Heart left ventricle (tissue), 16 donors: Measurements from ENCODE around the gene CAPN11. TPM values are rescaled to one million over a fixed set of nuclear protein-coding genes. Genes with fewer than 3 reads are reported as not detected.

Experiments used
- ATAC-seq, 4 donors: fragments of 200-7000 bp; cut with Tn5 transposase; one replicate each; pipeline ENCODE4 v1.9.1; 2020 to 2022; ENCODE audit warnings: moderate library complexity in 4 of 4, mild to moderate bottlenecking in 3 of 4, moderate number of reproducible peaks in 1 of 4
- DNase-seq, 5 donors: peaks; one replicate each; pipeline ENCODE4 v3.0.0-alpha.2; 2020
- H3K27ac ChIP-seq, 12 donors: fragments of 200-600 bp; sonication (generic) in 4 of 12; one replicate each; pipeline versions ENCODE4 v1.5.0 to v1.8.0; 2016 to 2022; ENCODE audit warnings: mild to moderate bottlenecking in 2 of 12
- H3K27me3 ChIP-seq, 9 donors: fragments of 200-600 bp; sonication (generic) in 2 of 9; one replicate each; pipeline versions ENCODE4 v1.5.1 to v1.8.0; 2016 to 2022; ENCODE audit warnings: mild to moderate bottlenecking in 3 of 9
- H3K36me3 ChIP-seq, 9 donors: fragments of 200-600 bp; sonication (generic) in 2 of 9; one replicate each; pipeline versions ENCODE4 v1.5.0 to v1.8.0; 2018 to 2022; ENCODE audit warnings: mild to moderate bottlenecking in 2 of 9
- H3K4me1 ChIP-seq, 12 donors: fragments of 200-600 bp; sonication (generic) in 4 of 12; one replicate each; pipeline versions ENCODE4 v1.5.0 to v1.8.0; 2016 to 2022; ENCODE audit warnings: mild to moderate bottlenecking in 3 of 12
- H3K4me3 ChIP-seq, 12 donors: fragments of 200-600 bp; sonication (generic) in 4 of 12; one replicate each; pipeline versions ENCODE4 v1.5.0 to v1.8.0; 2017 to 2022; ENCODE audit warnings: mild to moderate bottlenecking in 9 of 12, moderate library complexity in 4 of 12
- H3K9me3 ChIP-seq, 12 donors: fragments of 200-600 bp; sonication (generic) in 4 of 12; one replicate each; pipeline versions ENCODE4 v1.5.0 to v1.8.0; 2016 to 2022; ENCODE audit warnings: mild to moderate bottlenecking in 1 of 12
- POLR2A ChIP-seq, 2 donors: fragments of 450-650 bp; IDR thresholded peaks; one replicate each; pipeline ENCODE4 v1.6.1; 2017; ENCODE audit warnings: antibody characterized with exemption in 2 of 2, mild to moderate bottlenecking in 2 of 2, moderate library complexity in 2 of 2
- WGBS, 4 donors: extraction: QIAGEN DNeasy Blood & Tissue Kit in 2 of 4; methylation state at CpG; one replicate each; pipeline versions ENCODE4 v1.1.5 to v1.1.7; 2013 to 2018; 5-methylcytosine and 5-hydroxymethylcytosine counted together
- intact Hi-C, 10 donors: fragments of 100-400 bp; cut with DNase I; formaldehyde crosslinking; loops; one replicate each; pipeline versions ENCODE4 v1.11.1 to v1.14.2; 2022
- long read RNA-seq, 3 donors: library from polyadenylated mRNA; unstranded; transcript quantifications; one replicate each; pipeline ENCODE4 v2.0.0, GENCODE V29; 2020 to 2021
- polyA plus RNA-seq, 2 donors: library from polyadenylated mRNA; stranded (reverse); fragments of 200-250 nt; gene quantifications; one replicate each; pipeline ENCODE4 v1.2.3, GENCODE V29; 2013
- total RNA-seq, 9 donors: library from RNA; depleted of rRNA in 2 of 9; stranded (reverse); fragments of >200 nt in 2 of 9; fragmentation: NEBNext Ultra II Directional in 3 of 9; extraction: Animal tissue kit (Norgen Biotek cat#: 25700) in 3 of 9; gene quantifications; one replicate each; pipeline versions ENCODE4 v1.1.0 to v1.2.4, GENCODE V29; 2016 to 2023
- TF ChIP-seq, protein P1 (sequence below), 12 donors: fragments of 200-600 bp; sonication (generic) in 4 of 12; IDR thresholded peaks; one replicate each; pipeline versions ENCODE4 v1.5.0 to v1.8.0; 2018 to 2022; ENCODE audit warnings: antibody characterized with exemption in 12 of 12, mild to moderate bottlenecking in 5 of 12
- donor health status: ischemic (EF 13 %, LVEDD 7.1; RV severe dilation, severe dysfunction).
- donor health status: healthy with polysubstance abuse.
- donor health status: DM: no; HTN: yes; CAD: no.
- donor health status: DM: no; HTN: no; CAD: no.
- donor health status: ischemic (EF 25% LVEDD 6.9; RV normal size, moderate dysfunction).
- donor health status: ischemic (EF 25% LVEDD 5.7; RV mildly dilated, moderate dysfunction).
- donor health status: healthy.
- donor health status: DM: yes; HTN: yes; CAD: no.
- donor health status: ischemic (EF 35%, LVEDD 5.7; RV mildly dilated, moderate dysfunction).
- donor health status: nonischemic (EF 11% LVEDD 7.7; RV severe dilation, severe dysfunction).
- donor health status: DM: yes; HTN: yes; CAD: no.
- donor health status: PGD.
- donor health status: ischemic (EF 29% LVEDD 5.4; RV normal size, mild dysfunction).
- donor health status: nonischemic (EF 23%, LVEDD 6.1; RV moderate dilation, normal function).

CAPN11 gene
- total RNA-seq (1 to 10 TPM in 2 of 9 donors, under 1 TPM in 4, not detected in 3; 0.23 to 1.8 (median 0.44) TPM), polyA plus RNA-seq (under 1 TPM; 0.08 to 0.35 TPM)
- long read RNA-seq, donor 1: 0 reads
- long read RNA-seq, donor 2, partial matches to known transcripts: 0 of 1 reads
- long read RNA-seq, donor 2, other reads (novel, unspliced or antisense): 1 of 1 reads
- long read RNA-seq, donor 3: 0 reads

DNA sequence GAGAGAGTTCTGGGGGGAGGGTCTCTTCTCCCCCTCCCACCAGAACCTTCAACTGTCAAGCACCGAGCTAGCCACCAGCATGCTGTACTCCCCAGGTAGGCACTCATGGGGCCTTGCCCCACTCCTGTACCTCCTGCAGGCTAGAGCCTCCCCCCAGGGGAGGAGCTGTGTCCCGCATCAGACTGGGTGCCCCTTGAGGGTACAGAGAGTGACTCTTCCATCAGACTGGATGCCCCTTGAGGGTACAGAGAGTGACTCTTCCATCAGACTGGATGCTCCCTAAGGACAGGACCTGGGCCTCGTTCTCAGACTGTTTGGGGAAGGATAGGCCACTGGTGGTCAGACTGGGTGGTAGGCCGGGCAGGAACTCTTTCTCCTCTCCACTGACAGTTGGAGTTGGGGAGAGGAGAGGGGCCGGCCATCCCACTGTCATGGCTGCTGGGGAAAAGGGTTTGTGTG, at the start of gene CAPN11:
Gene CAPN11 (plus strand): TSS at position 51 of the 459 bp plus-strand sequence. CDS start 29 bp downstream, at position 80.
- peaks cover 0 to 8% (median 0%) of the 10 kb centered on the region in 9 donors for H3K27me3 ChIP-seq
- TF ChIP-seq POLR2A (IDR thresholded peaks at IDR 0.05): no peak
- TF ChIP-seq, protein P1, sequence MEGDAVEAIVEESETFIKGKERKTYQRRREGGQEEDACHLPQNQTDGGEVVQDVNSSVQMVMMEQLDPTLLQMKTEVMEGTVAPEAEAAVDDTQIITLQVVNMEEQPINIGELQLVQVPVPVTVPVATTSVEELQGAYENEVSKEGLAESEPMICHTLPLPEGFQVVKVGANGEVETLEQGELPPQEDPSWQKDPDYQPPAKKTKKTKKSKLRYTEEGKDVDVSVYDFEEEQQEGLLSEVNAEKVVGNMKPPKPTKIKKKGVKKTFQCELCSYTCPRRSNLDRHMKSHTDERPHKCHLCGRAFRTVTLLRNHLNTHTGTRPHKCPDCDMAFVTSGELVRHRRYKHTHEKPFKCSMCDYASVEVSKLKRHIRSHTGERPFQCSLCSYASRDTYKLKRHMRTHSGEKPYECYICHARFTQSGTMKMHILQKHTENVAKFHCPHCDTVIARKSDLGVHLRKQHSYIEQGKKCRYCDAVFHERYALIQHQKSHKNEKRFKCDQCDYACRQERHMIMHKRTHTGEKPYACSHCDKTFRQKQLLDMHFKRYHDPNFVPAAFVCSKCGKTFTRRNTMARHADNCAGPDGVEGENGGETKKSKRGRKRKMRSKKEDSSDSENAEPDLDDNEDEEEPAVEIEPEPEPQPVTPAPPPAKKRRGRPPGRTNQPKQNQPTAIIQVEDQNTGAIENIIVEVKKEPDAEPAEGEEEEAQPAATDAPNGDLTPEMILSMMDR (IDR thresholded peaks at IDR 0.05): no peak

DNA sequence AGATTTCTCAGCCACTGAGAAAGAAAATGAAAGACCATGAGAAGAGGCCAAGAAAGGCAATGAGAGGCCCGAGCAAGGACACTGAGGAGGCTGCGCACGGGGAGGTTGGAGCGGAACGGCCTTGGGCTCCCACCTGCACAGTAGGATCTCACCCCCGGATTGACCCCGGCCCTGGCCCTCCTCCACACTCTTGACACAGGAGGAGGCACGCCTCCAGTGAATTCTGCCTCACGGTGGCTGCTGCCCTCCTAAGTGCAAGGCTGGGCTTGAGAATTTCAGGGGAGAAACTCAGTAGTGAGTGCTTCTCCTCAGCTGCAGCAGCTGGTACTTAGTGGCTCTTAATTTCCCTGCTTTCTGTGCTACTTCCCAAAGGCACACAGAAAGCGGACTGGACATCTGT, 49.4 kb upstream of the CAPN11 start:
- peaks cover 0 to 66% (median 33%) of the 10 kb centered on the region in 12 donors for H3K4me1 ChIP-seq
- no peak overlapping the region for H3K4me3 ChIP-seq
- TF ChIP-seq, protein P1 (IDR thresholded peaks at IDR 0.05): no peak
- no peak for TF ChIP-seq POLR2A (IDR thresholded peaks at IDR 0.05)
- H3K27me3 ChIP-seq: no peaks in the 10 kb centered on the region
- ATAC-seq: no peak
- H3K36me3 ChIP-seq: peaks cover 0 to 75% (median 34%) of the 10 kb centered on the region in 9 donors
- intact Hi-C loops: loop anchor here in 3 of 10 donors (5.0 to 10.0 kb wide), 3 partner anchors 128 to 226 kb away; partner anchors contain the start of gene AARS2 (in 1 of the 3)
- H3K9me3 ChIP-seq: no peaks in the 10 kb centered on the region
- DNase-seq: no peak
- 86 to 91% (median 89%) methylated on average over 9 to 10 of the region's 10 CpGs for WGBS, 4 donors
- H3K27ac ChIP-seq: peak overlapping the region; percentile 42 to 96 (median 86)

More for the DNA sequence above, at the start of gene CAPN11:
- no peak within 1 kb of the TSS for H3K4me3 ChIP-seq
- DNase-seq (no peak), ATAC-seq (no peak)
- no peaks in the 10 kb centered on the region for H3K9me3 ChIP-seq
- intact Hi-C loops: loop anchor here in 1 of 10 donors (10.0 kb wide), 1 partner anchor 176 kb away; no protein-coding TSS in a partner anchor
- H3K36me3 ChIP-seq: peaks cover 0 to 3% (median 0%) of the 10 kb centered on the region in 9 donors
- 84 to 96% (median 92%) methylated on average over 5 of the region's 5 CpGs for WGBS, 4 donors
- H3K4me1 ChIP-seq: no peaks in the 10 kb centered on the region
- H3K27ac ChIP-seq: no peak within 1 kb of the TSS

DNA sequence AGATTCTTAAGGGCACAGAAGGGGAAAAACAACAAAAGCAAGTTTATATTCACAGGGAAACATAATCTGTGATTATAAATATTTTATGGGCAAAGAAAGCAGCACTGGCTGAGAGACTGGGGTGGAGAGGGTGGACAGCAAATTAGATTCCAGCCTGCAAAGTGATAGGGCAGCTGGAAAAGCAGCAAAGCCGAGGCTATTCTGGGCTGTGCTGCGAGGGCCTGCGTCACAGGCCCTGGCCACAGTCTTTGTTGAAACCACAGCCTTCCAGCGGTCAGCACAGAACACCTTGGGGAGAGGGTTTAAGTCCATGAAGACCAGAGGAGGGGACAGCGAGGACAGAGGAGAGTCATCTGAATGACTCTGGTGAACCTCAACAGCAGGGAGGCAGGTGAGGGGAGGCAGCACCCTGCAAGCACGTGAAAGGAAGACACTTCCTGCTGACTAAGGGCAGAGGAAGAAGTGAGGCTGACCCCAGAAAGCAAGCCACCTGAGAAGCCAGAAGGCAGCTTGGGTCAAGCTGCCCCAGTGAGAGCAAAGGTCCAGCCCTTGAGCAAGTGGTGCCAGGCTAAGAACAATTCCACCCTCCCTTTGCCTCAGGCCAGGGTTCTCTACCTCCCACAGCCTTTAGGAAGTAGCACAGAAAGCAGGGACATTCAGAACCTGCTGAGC, 48.5 kb upstream of the CAPN11 start:
- H3K4me3 ChIP-seq: no peak overlapping the region
- TF ChIP-seq POLR2A (IDR thresholded peaks at IDR 0.05): no peak
- TF ChIP-seq, protein P1 (IDR thresholded peaks at IDR 0.05): no peak
- peak; percentile 91 to 94 (median 92) for ATAC-seq
- no peaks in the 10 kb centered on the region for H3K27me3 ChIP-seq
- WGBS, 4 donors: 45 to 64% (median 63%) methylated on average over 6 of the region's 6 CpGs
- H3K27ac ChIP-seq: peak overlapping the region; percentile 51 to 96 (median 86)
- H3K36me3 ChIP-seq: peaks cover 0 to 85% (median 43%) of the 10 kb centered on the region in 9 donors
- intact Hi-C loops: no loop called here
- no peaks in the 10 kb centered on the region for H3K9me3 ChIP-seq
- peak in 4 of 5 donors; percentile 35 to 64 (median 62) for DNase-seq
- peaks cover 0 to 57% (median 24%) of the 10 kb centered on the region in 12 donors for H3K4me1 ChIP-seq

DNA sequence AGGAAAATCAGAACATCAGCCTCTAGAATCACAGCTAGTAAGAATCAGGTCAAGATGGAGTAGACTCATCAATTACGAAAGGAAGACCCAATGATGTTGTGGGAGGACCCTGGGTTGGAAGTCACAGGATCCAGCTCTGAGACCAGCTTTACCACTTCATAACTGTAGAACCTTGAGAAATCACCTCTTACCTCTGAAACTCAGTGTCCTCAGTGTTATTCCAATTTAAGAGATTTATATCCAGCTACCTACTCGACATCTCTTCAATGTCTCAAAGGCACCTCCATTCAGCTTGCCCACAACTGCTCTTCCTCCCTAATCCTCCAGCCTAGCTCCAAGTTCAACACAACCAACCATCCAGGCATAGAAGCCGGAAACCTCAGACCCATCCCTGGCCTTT, 47.7 kb upstream of the CAPN11 start:
- Histone ChIP-seq H3K4me1 (peaks cover 0 to 53% (median 18%) of the 10 kb centered on the region in 12 donors), H3K9me3 (no peaks in the 10 kb centered on the region), H3K27me3 (no peaks in the 10 kb centered on the region), H3K4me3 (no peak overlapping the region), H3K36me3 (peaks cover 0 to 87% (median 47%) of the 10 kb centered on the region in 9 donors), H3K27ac (peak overlapping the region in 8 of 12 donors; percentile 60 to 96 (median 89))
- no peak for TF ChIP-seq POLR2A (IDR thresholded peaks at IDR 0.05)
- TF ChIP-seq, protein P1 (IDR thresholded peaks at IDR 0.05): no peak
- WGBS, 4 donors: 92 to 99% (median 95%) methylated on average over 3 of the region's 3 CpGs
- ATAC-seq (no peak), DNase-seq (no peak)
- intact Hi-C loops: no loop called here
